ENCODE data around the gene SLC26A2. TPM values are rescaled to one million over a fixed set of nuclear protein-coding genes. Genes with fewer than 3 reads are reported as not detected.

The SLC26A2 gene
- total RNA-seq, 2 donors from 2014 or later: 7.2 to 12.0 TPM

DNA sequence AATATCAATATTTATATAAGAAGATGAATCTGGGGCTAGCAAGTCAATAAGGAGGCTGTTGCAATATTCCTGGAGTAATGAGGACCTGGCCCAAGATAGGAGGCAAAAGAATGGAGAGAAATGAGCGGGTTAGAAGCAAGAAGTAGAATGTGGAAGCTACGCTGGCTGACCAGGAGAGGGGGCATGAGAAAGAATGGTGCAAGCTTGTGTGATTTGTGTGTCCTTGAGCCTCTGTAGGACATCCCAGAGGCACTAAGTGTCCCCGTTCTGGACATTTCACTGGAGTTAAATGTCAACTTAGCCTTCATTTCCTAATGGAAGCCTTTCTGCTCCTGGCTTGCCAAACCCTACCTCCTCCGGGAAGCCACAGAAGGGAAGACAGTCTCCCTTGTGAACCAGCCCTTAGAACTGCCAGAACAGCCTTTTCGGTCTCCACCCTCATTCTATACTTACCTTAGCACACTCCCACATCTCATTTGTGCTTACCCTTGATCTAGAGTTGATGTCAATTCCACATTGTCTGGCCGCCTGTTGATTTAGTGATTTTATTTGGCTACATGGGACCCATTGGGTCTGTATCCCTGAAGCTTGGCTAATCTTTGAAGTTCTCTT, 9.3 kb upstream of the SLC26A2 start:
- Histone ChIP-seq H3K27me3 (no peaks in the 10 kb centered on the region), H3K4me3 (no peak overlapping the region), H3K9me3 (no peaks in the 10 kb centered on the region), H3K36me3 (no peaks in the 10 kb centered on the region), H3K4me1 (no peaks in the 10 kb centered on the region), H3K27ac (no peak overlapping the region)
- no peak for TF ChIP-seq CTCF (IDR thresholded peaks at IDR 0.05)
- no peak for DNase-seq (ENCODE audit: low spot score)

DNA sequence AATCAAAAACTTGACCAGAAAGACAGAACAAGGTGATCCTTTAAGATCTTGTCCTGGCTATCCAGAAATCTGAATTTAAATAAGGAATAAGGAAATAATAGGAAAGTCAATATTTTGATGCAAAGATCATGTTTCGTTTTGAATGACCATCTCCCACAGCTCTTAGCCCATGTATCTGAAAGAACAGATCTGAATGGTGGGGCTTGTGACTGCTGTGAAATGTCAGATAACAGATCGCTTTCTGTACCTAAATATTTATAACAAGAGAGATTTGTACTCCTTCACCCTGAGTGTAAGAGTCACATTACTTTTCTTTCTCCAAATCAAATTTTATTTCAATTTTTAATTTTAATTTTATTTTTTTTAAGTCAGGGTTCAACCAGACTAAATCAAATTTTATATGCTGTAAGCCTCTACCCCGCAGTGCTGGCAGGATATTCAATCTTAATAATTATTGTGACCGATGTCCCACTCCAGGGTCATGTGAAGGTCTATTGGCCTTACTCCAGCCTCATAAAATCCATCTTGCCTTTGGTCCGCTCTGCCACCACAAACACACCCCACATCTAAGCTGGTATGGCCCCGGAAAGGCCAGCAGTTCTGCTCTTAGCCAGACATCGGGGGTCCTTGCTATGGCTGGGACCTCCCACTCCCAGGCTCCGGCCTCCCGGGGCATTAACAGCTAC, 7.0 kb upstream of the SLC26A2 start:
- H3K27me3 ChIP-seq: no peaks in the 10 kb centered on the region
- no peak overlapping the region for H3K27ac ChIP-seq
- no peak overlapping the region for H3K4me3 ChIP-seq
- H3K4me1 ChIP-seq: no peaks in the 10 kb centered on the region
- TF ChIP-seq CTCF (IDR thresholded peaks at IDR 0.05): no peak
- no peaks in the 10 kb centered on the region for H3K36me3 ChIP-seq
- no peak for DNase-seq (ENCODE audit: low spot score)
- no peaks in the 10 kb centered on the region for H3K9me3 ChIP-seq

DNA sequence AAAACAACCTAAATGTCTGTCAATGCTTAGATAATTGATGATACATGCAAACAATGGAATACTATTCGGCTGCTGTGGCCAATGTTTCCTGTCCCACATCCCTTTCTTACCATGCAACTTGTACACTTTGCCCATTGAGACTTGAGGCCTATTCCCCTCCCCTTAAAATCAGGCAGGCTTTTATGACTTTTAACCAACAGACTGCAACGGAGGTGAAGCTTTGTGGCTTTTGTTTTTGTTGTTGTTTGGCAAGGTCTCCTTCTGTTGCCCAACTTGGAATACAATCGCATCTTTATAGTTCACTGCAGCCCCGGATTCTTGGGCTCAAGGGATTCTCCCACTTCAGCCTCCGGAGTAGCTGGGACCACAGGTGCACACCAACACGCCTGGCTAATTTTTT, 5.8 kb upstream of the SLC26A2 start:
- Histone ChIP-seq H3K4me1 (peaks cover 0 to 4% of the 10 kb centered on the region in 2 donors), H3K27me3 (no peaks in the 10 kb centered on the region), H3K4me3 (no peak overlapping the region), H3K36me3 (no peaks in the 10 kb centered on the region), H3K27ac (no peak overlapping the region), H3K9me3 (no peaks in the 10 kb centered on the region)
- TF ChIP-seq CTCF (IDR thresholded peaks at IDR 0.05): no peak
- DNase-seq (ENCODE audit: low spot score): no peak

GRCh38 chr5:149956685-149957084, 3.9 kb upstream of the SLC26A2 start:
- H3K36me3 ChIP-seq: no peaks in the 10 kb centered on the region
- no peak overlapping the region for H3K4me3 ChIP-seq
- H3K9me3 ChIP-seq: no peaks in the 10 kb centered on the region
- DNase-seq (ENCODE audit: low spot score): no peak
- no peak for TF ChIP-seq CTCF (IDR thresholded peaks at IDR 0.05)
- no peak overlapping the region for H3K27ac ChIP-seq
- H3K27me3 ChIP-seq: no peaks in the 10 kb centered on the region
- H3K4me1 ChIP-seq: peaks cover 0 to 16% of the 10 kb centered on the region in 2 donors

DNA sequence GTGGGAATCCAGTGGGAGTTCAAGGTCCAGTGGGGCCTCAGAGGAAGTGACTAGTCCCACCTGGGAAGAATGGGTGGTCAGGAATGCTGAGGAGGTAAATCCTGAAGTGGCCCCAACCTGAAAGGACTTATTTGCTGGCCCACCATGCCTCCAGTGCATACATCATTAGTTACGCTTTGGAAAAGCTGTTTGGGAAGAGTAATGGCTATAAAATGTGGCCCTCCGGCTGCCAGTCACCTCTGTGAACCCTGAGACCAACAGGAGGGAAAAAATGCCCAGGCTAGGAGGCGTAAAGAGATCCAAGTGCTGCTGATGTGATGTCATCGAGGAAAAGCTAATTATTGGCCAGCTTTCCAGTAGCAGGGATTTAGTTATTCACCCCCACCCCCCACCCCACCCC, 2.7 kb upstream of the SLC26A2 start:
- Histone ChIP-seq H3K36me3 (no peaks in the 10 kb centered on the region), H3K4me3 (no peak overlapping the region), H3K27me3 (no peaks in the 10 kb centered on the region), H3K4me1 (peaks cover 0 to 19% of the 10 kb centered on the region in 2 donors), H3K9me3 (no peaks in the 10 kb centered on the region), H3K27ac (no peak overlapping the region)
- TF ChIP-seq CTCF (IDR thresholded peaks at IDR 0.05): no peak
- no peak for DNase-seq (ENCODE audit: low spot score)

Measured in right atrium auricular region (tissue), 2 donors.